ENCODE data around the gene IQGAP3.

IQGAP3 gene

DNA sequence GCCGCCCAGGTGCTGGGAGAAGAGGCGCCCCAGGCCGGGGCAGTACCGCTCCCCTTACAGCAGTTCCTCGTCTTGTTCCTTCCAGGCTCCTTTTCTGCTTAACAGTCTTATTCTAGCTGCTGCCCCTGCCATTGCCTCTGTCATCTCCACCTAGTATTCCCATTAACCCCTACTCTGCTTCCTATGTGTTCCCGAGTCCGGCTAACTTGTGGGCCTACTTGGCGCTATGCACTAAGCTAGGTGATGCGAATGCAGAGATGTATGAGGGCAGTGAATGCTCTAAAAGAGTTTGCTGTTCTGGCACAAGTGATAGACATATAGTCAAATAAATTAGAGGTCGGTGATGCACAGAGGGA is 276 bp upstream of the IQGAP3 start:
- TF ChIP-seq CEBPB (IDR thresholded peaks at IDR 0.05): no peak
- TF ChIP-seq NFIC (IDR thresholded peaks at IDR 0.05): no peak
- no peak for TF ChIP-seq CREB1 (IDR thresholded peaks at IDR 0.05; ENCODE audit: low read depth)
- TF ChIP-seq TCF12 (IDR thresholded peaks at IDR 0.05; ENCODE audit: low read depth): no peak
- TF ChIP-seq YY1 (IDR thresholded peaks at IDR 0.05; ENCODE audit: low read depth): no peak
- TF ChIP-seq, protein P1, sequence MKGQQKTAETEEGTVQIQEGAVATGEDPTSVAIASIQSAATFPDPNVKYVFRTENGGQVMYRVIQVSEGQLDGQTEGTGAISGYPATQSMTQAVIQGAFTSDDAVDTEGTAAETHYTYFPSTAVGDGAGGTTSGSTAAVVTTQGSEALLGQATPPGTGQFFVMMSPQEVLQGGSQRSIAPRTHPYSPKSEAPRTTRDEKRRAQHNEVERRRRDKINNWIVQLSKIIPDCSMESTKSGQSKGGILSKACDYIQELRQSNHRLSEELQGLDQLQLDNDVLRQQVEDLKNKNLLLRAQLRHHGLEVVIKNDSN (IDR thresholded peaks at IDR 0.05): no peak
- no peak for TF ChIP-seq TAF1 (IDR thresholded peaks at IDR 0.05; ENCODE audit: low read depth)
- TF ChIP-seq, protein P2, sequence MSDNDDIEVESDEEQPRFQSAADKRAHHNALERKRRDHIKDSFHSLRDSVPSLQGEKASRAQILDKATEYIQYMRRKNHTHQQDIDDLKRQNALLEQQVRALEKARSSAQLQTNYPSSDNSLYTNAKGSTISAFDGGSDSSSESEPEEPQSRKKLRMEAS (IDR thresholded peaks at IDR 0.05): no peak
- TF ChIP-seq EGR1 (IDR thresholded peaks at IDR 0.05): no peak
- no peak for TF ChIP-seq FOXM1 (IDR thresholded peaks at IDR 0.05; ENCODE audit: borderline replicate concordance, low read depth)
- no peak for TF ChIP-seq ZBTB7A (IDR thresholded peaks at IDR 0.05; ENCODE audit: low read depth)
- TF ChIP-seq, protein P3, sequence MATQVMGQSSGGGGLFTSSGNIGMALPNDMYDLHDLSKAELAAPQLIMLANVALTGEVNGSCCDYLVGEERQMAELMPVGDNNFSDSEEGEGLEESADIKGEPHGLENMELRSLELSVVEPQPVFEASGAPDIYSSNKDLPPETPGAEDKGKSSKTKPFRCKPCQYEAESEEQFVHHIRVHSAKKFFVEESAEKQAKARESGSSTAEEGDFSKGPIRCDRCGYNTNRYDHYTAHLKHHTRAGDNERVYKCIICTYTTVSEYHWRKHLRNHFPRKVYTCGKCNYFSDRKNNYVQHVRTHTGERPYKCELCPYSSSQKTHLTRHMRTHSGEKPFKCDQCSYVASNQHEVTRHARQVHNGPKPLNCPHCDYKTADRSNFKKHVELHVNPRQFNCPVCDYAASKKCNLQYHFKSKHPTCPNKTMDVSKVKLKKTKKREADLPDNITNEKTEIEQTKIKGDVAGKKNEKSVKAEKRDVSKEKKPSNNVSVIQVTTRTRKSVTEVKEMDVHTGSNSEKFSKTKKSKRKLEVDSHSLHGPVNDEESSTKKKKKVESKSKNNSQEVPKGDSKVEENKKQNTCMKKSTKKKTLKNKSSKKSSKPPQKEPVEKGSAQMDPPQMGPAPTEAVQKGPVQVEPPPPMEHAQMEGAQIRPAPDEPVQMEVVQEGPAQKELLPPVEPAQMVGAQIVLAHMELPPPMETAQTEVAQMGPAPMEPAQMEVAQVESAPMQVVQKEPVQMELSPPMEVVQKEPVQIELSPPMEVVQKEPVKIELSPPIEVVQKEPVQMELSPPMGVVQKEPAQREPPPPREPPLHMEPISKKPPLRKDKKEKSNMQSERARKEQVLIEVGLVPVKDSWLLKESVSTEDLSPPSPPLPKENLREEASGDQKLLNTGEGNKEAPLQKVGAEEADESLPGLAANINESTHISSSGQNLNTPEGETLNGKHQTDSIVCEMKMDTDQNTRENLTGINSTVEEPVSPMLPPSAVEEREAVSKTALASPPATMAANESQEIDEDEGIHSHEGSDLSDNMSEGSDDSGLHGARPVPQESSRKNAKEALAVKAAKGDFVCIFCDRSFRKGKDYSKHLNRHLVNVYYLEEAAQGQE (IDR thresholded peaks at IDR 0.05; ENCODE audit: low read depth): no peak
- TF ChIP-seq TEAD4 (IDR thresholded peaks at IDR 0.05): no peak
- no peak for TF ChIP-seq RAD21 (IDR thresholded peaks at IDR 0.05; ENCODE audit: low read depth)
- no peak for TF ChIP-seq EP300 (IDR thresholded peaks at IDR 0.05; ENCODE audit: borderline replicate concordance)

DNA sequence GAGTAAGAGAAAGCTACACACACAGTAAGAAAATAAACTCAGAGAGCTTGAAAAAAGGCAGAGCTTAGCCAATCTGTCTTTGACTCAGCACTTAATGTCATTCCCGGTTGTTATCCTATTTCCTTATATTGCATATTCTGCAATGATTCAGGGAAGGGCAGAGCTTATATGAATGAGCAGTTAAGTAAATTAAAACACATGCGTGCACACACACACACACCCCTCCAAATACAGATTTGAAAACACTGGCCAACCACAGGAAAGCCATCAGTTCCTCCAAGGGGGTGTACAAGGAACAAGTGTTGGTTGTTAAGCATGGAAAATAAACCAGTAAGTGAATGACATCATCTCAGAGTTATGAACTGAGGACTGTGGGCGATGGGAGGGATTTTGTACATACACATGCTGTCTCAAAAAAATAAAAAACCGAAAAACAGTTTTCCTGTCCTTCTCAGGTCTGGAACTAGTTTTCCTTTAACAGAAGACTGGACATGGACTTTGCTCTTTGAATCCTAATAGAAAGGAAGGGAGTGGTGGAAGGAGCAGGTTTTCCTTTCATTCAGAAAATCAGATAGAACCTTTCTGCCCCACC is 1.0 kb downstream of the IQGAP3 start:
- TF ChIP-seq FOXM1 (IDR thresholded peaks at IDR 0.05; ENCODE audit: borderline replicate concordance, low read depth) (no peak), CEBPB (IDR thresholded peaks at IDR 0.05) (no peak), ZBTB7A (IDR thresholded peaks at IDR 0.05; ENCODE audit: low read depth) (no peak), YY1 (IDR thresholded peaks at IDR 0.05; ENCODE audit: low read depth) (no peak), EP300 (IDR thresholded peaks at IDR 0.05; ENCODE audit: borderline replicate concordance) (no peak), CREB1 (IDR thresholded peaks at IDR 0.05; ENCODE audit: low read depth) (no peak), TAF1 (IDR thresholded peaks at IDR 0.05; ENCODE audit: low read depth) (no peak), TEAD4 (IDR thresholded peaks at IDR 0.05) (no peak; the same call in 1 of the 2 replicates), NFIC (IDR thresholded peaks at IDR 0.05) (no peak), TCF12 (IDR thresholded peaks at IDR 0.05; ENCODE audit: low read depth) (no peak)
- TF ChIP-seq, protein P3 (IDR thresholded peaks at IDR 0.05; ENCODE audit: low read depth): no peak
- TF ChIP-seq, protein P2 (IDR thresholded peaks at IDR 0.05): no peak
- TF ChIP-seq, protein P1 (IDR thresholded peaks at IDR 0.05): no peak

DNA sequence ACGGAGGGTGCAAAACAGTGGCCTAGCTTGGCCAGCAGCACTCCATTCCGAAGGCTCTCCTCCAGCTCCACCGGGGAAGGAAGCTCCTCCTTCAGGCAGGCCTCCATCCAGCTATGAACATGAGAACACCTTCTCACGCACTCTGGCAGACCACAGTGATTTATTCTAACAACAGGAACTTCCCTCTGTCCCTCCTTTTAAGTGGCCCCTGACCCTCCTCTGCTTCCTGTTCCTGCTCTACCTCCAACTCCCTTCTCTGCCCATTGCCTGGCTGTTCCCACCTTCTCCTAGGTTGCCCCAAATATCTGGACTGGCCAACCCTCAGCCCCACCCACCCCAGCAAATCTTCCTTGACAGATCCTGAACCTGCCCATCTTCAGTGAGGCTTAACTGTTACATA is 5.9 kb downstream of the IQGAP3 start:
- TF ChIP-seq RAD21 (IDR thresholded peaks at IDR 0.05; ENCODE audit: low read depth) (no peak), CREB1 (IDR thresholded peaks at IDR 0.05; ENCODE audit: low read depth) (no peak), NFIC (IDR thresholded peaks at IDR 0.05) (no peak), TCF12 (IDR thresholded peaks at IDR 0.05; ENCODE audit: low read depth) (no peak), EGR1 (IDR thresholded peaks at IDR 0.05) (no peak), TEAD4 (IDR thresholded peaks at IDR 0.05) (no peak), FOXM1 (IDR thresholded peaks at IDR 0.05; ENCODE audit: borderline replicate concordance, low read depth) (no peak), EP300 (IDR thresholded peaks at IDR 0.05; ENCODE audit: borderline replicate concordance) (no peak), YY1 (IDR thresholded peaks at IDR 0.05; ENCODE audit: low read depth) (no peak), ZBTB7A (IDR thresholded peaks at IDR 0.05; ENCODE audit: low read depth) (no peak), TAF1 (IDR thresholded peaks at IDR 0.05; ENCODE audit: low read depth) (no peak), CEBPB (IDR thresholded peaks at IDR 0.05) (no peak)
- TF ChIP-seq, protein P2 (IDR thresholded peaks at IDR 0.05): no peak
- TF ChIP-seq, protein P3 (IDR thresholded peaks at IDR 0.05; ENCODE audit: low read depth): no peak
- TF ChIP-seq, protein P1 (IDR thresholded peaks at IDR 0.05): no peak

Data from Ishikawa (cell line).